GM12878 (cell line): ENCODE results near the gene RNF166. TPM values are rescaled to one million over a fixed set of nuclear protein-coding genes. Genes with fewer than 3 reads are reported as not detected.

Source experiments
- BCL11A ChIP-seq: IDR thresholded peaks from 2 replicates; pipeline ENCODE4 v1.6.1; 2011; ENCODE audit warnings: low read depth, low read length
- CREM ChIP-seq: IDR thresholded peaks from 2 replicates; pipeline ENCODE4 v1.6.1; 2014; ENCODE audit warnings: antibody characterized with exemption, low read depth
- CTCF ChIP-seq, 3 experiments: IDR thresholded peaks in 2 of 3; conservative IDR thresholded peaks in 1 of 3; 2 replicates each; pipeline ENCODE4 v1.5.1; 2011; ENCODE audit warnings: low read depth in 3 of 3, low read length in 3 of 3, mild to moderate bottlenecking in 3 of 3, control low read depth in 2 of 3, moderate library complexity in 2 of 3, inconsistent platforms in 1 of 3, mixed read lengths in 1 of 3; ENCODE audit not compliant: control insufficient read depth in 2 of 3, insufficient read depth in 1 of 3; ENCODE audit errors: extremely low read depth in 1 of 3
- E4F1 ChIP-seq: fragments of 450-650 bp; IDR thresholded peaks from 2 replicates; pipeline ENCODE4 v1.6.1; 2018; ENCODE audit warnings: borderline replicate concordance, mild to moderate bottlenecking; ENCODE audit not compliant: partially characterized antibody
- EGR1 ChIP-seq, 2 experiments: IDR thresholded peaks; 1 replicate in 1 of 2; 2 replicates in 1 of 2; pipeline ENCODE4 v1.6.1; 2011 to 2012; ENCODE audit warnings: low read depth in 2 of 2, low read length in 2 of 2, borderline replicate concordance in 1 of 2, mild to moderate bottlenecking in 1 of 2, moderate library complexity in 1 of 2
- FOXK2 ChIP-seq: fragments of 450-650 bp; IDR thresholded peaks from 2 replicates; pipeline ENCODE4 v1.6.1; 2017; ENCODE audit warnings: mild to moderate bottlenecking, moderate library complexity
- FOXM1 ChIP-seq: IDR thresholded peaks from 2 replicates; pipeline ENCODE4 v1.6.1; 2012; ENCODE audit warnings: low read depth, mild to moderate bottlenecking, inconsistent platforms, low read length, moderate library complexity
- GABPA ChIP-seq: IDR thresholded peaks from 2 replicates; pipeline ENCODE4 v1.6.1; 2014; ENCODE audit warnings: antibody characterized with exemption, low read depth, mild to moderate bottlenecking, inconsistent platforms
- KLF5 ChIP-seq: fragments of 450-650 bp; IDR thresholded peaks from 2 replicates; pipeline ENCODE4 v1.6.1; 2014; ENCODE audit warnings: mild to moderate bottlenecking; ENCODE audit not compliant: partially characterized antibody
- MYB ChIP-seq: fragments of 150-350 bp; IDR thresholded peaks from 2 replicates; pipeline ENCODE4 v1.6.1; 2014; ENCODE audit warnings: mild to moderate bottlenecking, low read depth, low read length, borderline replicate concordance
- REST ChIP-seq: IDR thresholded peaks from 2 replicates; pipeline ENCODE4 v1.6.1; 2012; ENCODE audit warnings: mild to moderate bottlenecking, low read depth, low read length
- SRF ChIP-seq, 2 experiments: IDR thresholded peaks; 2 replicates each; pipeline ENCODE4 v1.6.1; 2011; ENCODE audit warnings: low read depth in 2 of 2, low read length in 2 of 2, mild to moderate bottlenecking in 1 of 2, moderate library complexity in 1 of 2
- TCF7 ChIP-seq: IDR thresholded peaks from 2 replicates; pipeline ENCODE4 v1.6.1; 2014; ENCODE audit warnings: antibody characterized with exemption, borderline replicate concordance
- YBX1 ChIP-seq: fragments of 450-650 bp; IDR thresholded peaks from 2 replicates; pipeline ENCODE4 v1.6.1; 2016; ENCODE audit warnings: antibody characterized with exemption
- ZBED1 ChIP-seq: IDR thresholded peaks from 2 replicates; pipeline ENCODE4 v1.6.1; 2016; ENCODE audit warnings: borderline replicate concordance
- ZNF592 ChIP-seq: fragments of 450-650 bp; IDR thresholded peaks from 2 replicates; pipeline ENCODE4 v1.6.1; 2017; ENCODE audit warnings: mild to moderate bottlenecking, moderate library complexity
- polyA plus RNA-seq, 11 experiments: library from polyadenylated mRNA; depleted of rRNA in 4 of 11; unstranded in 6 of 11; stranded (reverse) in 5 of 11; fragments of >200 nt; fragmentation: Nextera tagmentation in 4 of 11; fragmentation: Illumina TruSeq in 1 of 11; extraction: Ambion mirVana in 4 of 11; extraction: Trizol in 1 of 11; gene quantifications; 1 replicate in 1 of 11; 2 replicates in 10 of 11; pipeline versions ENCODE4 v1.2.1 to v1.2.3, GENCODE V29; 2011 to 2016; ENCODE audit warnings: inconsistent platforms in 2 of 11, missing spikeins in 2 of 11, low read depth in 1 of 11
- total RNA-seq, 4 experiments: library from RNA; depleted of rRNA in 3 of 4; stranded (reverse); fragments of >200 nt in 3 of 4; fragmentation: Illumina TruSeq in 1 of 4; extraction: Trizol in 1 of 4; gene quantifications; 2 replicates each; pipeline versions ENCODE4 v1.2.1 to v1.2.3, GENCODE V29; 2013 to 2021

RNF166 gene
- total and polyA plus RNA-seq, 10 of the 15 experiments (the other 5 are each of a cell fraction or from before 2014, with no cell fraction given), result 0.48 to 32.8 (median 12.1) TPM

- TF ChIP-seq ZNF592 (no peak), MYB (no peak), SRF (IDR thresholded peaks at IDR 0.05; ENCODE audit: low read depth in 2 of 2, low read length in 2 of 2) (0 out of 4 replicates have a peak, but pooled peaks of 1 of the 2 experiments have one; percentile 19), GABPA (peak; percentile 77; the same call in 1 of the 2 replicates), CREM (peak; percentile 75), EGR1 (IDR thresholded peaks at IDR 0.05; ENCODE audit: borderline replicate concordance in 1 of 2, low read depth in 2 of 2, low read length in 2 of 2) (peak in 1 of 2 experiments; percentile 86; a peak in 1 of 3 replicates), REST (no peak), ZBED1 (no peak), BCL11A (peak; percentile 60; the same call in 1 of the 2 replicates), YBX1 (no peak), KLF5 (no peak), FOXM1 (no peak), E4F1 (peak; percentile 57), TCF7 (no peak), FOXK2 (no peak), CTCF (IDR thresholded peaks at IDR 0.05 in 2 of 3, conservative IDR thresholded peaks at IDR 0.05 in 1 of 3; ENCODE audit: control insufficient read depth in 2 of 3, extremely low read depth in 1 of 3, insufficient read depth in 1 of 3, low read depth in 3 of 3, low read length in 3 of 3) (no peak)
These were observed 5.3 kb downstream of the RNF166 start (continued) for GRCh38 chr16:88700636-88701482.
